Neuronal stem cell (in vitro differentiated cells): ENCODE data around the gene TAOK3.

Source experiments
- DNase-seq: peaks from one replicate; pipeline ENCODE4 v3.0.0-alpha.2; 2013; ENCODE audit warnings: low spot score
- H2AFZ ChIP-seq: one replicate; pipeline ENCODE4 v1.6.1; 2013; ENCODE audit warnings: mild to moderate bottlenecking, low read length, inconsistent platforms
- H2AK5ac ChIP-seq: 2 replicates; pipeline ENCODE4 v1.6.1; 2013; ENCODE audit warnings: low read depth, mild to moderate bottlenecking, inconsistent platforms, low read length, moderate library complexity, mixed read lengths
- H2BK120ac ChIP-seq: 2 replicates; pipeline ENCODE4 v1.6.1; 2013; ENCODE audit warnings: low read depth, mild to moderate bottlenecking, inconsistent platforms, low read length, moderate library complexity, mixed read lengths
- H2BK12ac ChIP-seq: one replicate; pipeline ENCODE4 v1.6.1; 2013; ENCODE audit warnings: low read length, inconsistent platforms
- H2BK15ac ChIP-seq: 2 replicates; pipeline ENCODE4 v1.6.1; 2013; ENCODE audit warnings: mild to moderate bottlenecking, low read length, inconsistent platforms, mixed read lengths
- H2BK5ac ChIP-seq: one replicate; pipeline ENCODE4 v1.6.1; 2013; ENCODE audit warnings: inconsistent platforms, mild to moderate bottlenecking, low read length, moderate library complexity
- H3K14ac ChIP-seq: one replicate; pipeline ENCODE4 v1.6.1; 2013; ENCODE audit warnings: low read length, inconsistent platforms
- H3K18ac ChIP-seq: 2 replicates; pipeline ENCODE4 v1.6.1; 2013; ENCODE audit warnings: low read length, inconsistent platforms
- H3K23ac ChIP-seq: 2 replicates; pipeline ENCODE4 v1.6.1; 2013; ENCODE audit warnings: low read depth, mild to moderate bottlenecking, mixed read lengths, low read length, inconsistent platforms; ENCODE audit not compliant: poor library complexity
- H3K27ac ChIP-seq: replicated peaks from 3 replicates; pipeline ENCODE4 v1.5.1; 2013; ENCODE audit warnings: low read length, inconsistent platforms
- H3K27me3 ChIP-seq, 3 experiments: 2 replicates each; pipeline ENCODE4 v1.6.1; 2013; ENCODE audit warnings: low read length in 3 of 3, mild to moderate bottlenecking in 2 of 3, inconsistent platforms in 1 of 3, low read depth in 1 of 3, mixed read lengths in 1 of 3, moderate library complexity in 1 of 3; ENCODE audit not compliant: control insufficient read depth in 3 of 3, insufficient read depth in 3 of 3
- H3K36me3 ChIP-seq, 2 donors: replicated peaks in 1 of 2; 2 replicates each; pipeline ENCODE4 v1.6.1; 2013; ENCODE audit warnings: low read length in 2 of 2; ENCODE audit not compliant: control insufficient read depth in 2 of 2, insufficient read depth in 2 of 2
- H3K4ac ChIP-seq: 2 replicates; pipeline ENCODE4 v1.6.1; 2013; ENCODE audit warnings: inconsistent platforms, mild to moderate bottlenecking, low read length, moderate library complexity
- H3K4me1 ChIP-seq, 2 donors: 1 replicate in 1 of 2; 2 replicates in 1 of 2; pipeline ENCODE4 v1.6.1; 2013; ENCODE audit warnings: low read length in 2 of 2, low read depth in 1 of 2; ENCODE audit not compliant: control insufficient read depth in 2 of 2, insufficient read depth in 1 of 2
- H3K4me2 ChIP-seq: one replicate; pipeline ENCODE4 v1.6.1; 2013; ENCODE audit warnings: mild to moderate bottlenecking, low read length, inconsistent platforms; ENCODE audit not compliant: insufficient read depth, poor library complexity, severe bottlenecking
- H3K4me3 ChIP-seq, 2 donors: 2 replicates each; pipeline ENCODE4 v1.5.1; 2013; ENCODE audit warnings: low read length in 2 of 2, mild to moderate bottlenecking in 2 of 2, inconsistent platforms in 1 of 2, moderate library complexity in 1 of 2
- H3K79me1 ChIP-seq: one replicate; pipeline ENCODE4 v1.6.1; 2013; ENCODE audit warnings: low read depth, mild to moderate bottlenecking, inconsistent platforms, low read length, moderate library complexity
- H3K9ac ChIP-seq: one replicate; pipeline ENCODE4 v1.6.1; 2013; ENCODE audit warnings: mild to moderate bottlenecking, low read depth, low read length, inconsistent platforms; ENCODE audit not compliant: poor library complexity
- H3K9me3 ChIP-seq, 2 donors: replicated peaks in 1 of 2; 2 replicates each; pipeline versions ENCODE3 to v1.6.1; 2013; ENCODE audit warnings: low read length in 2 of 2, mild to moderate bottlenecking in 2 of 2, inconsistent platforms in 1 of 2, low read depth in 1 of 2, mixed read lengths in 1 of 2, moderate library complexity in 1 of 2; ENCODE audit not compliant: control insufficient read depth in 2 of 2, insufficient read depth in 1 of 2
- H4K8ac ChIP-seq: one replicate; pipeline ENCODE4 v1.6.1; 2013; ENCODE audit warnings: low read depth, mild to moderate bottlenecking, inconsistent platforms, low read length, moderate library complexity
- H4K91ac ChIP-seq: one replicate; pipeline ENCODE4 v1.6.1; 2013; ENCODE audit warnings: low read length, low read depth, mild to moderate bottlenecking, inconsistent platforms; ENCODE audit not compliant: poor library complexity
- WGBS, 2 donors: extraction: QIAGEN DNeasy Blood & Tissue Kit; methylation state at CpG; one replicate each; pipeline ENCODE4 v1.1.7; 2013; ENCODE audit warnings: missing lambda C conversion rate in 2 of 2, mixed read lengths in 1 of 2; ENCODE audit not compliant: insufficient read length in 2 of 2, insufficient replicate concordance in 1 of 2; ENCODE audit errors: extremely low coverage in 2 of 2; 5-methylcytosine and 5-hydroxymethylcytosine counted together

Gene TAOK3

GRCh38 chr12:118120579-118121363, 251.9 kb downstream of the TAOK3 start:
- no peak overlapping the region for H3K4me3 ChIP-seq
- no peak overlapping the region for H3K4me2 ChIP-seq
- no peak overlapping the region for H2BK15ac ChIP-seq
- H3K18ac ChIP-seq: no peak overlapping the region
- no peak overlapping the region for H3K14ac ChIP-seq
- DNase-seq: peak; percentile 36
- H2AK5ac ChIP-seq: no peak overlapping the region
- peak overlapping the region; percentile 75 for H2AFZ ChIP-seq
- H3K9me3 ChIP-seq: no peaks in the 10 kb centered on the region
- H3K4ac ChIP-seq: no peak overlapping the region
- no peak overlapping the region for H2BK120ac ChIP-seq
- H2BK5ac ChIP-seq: no peak overlapping the region
- no peak overlapping the region for H3K23ac ChIP-seq
- peaks cover 0 to 14% of the 10 kb centered on the region in 2 donors for H3K36me3 ChIP-seq
- no peak overlapping the region for H2BK12ac ChIP-seq
- peaks cover 2 to 8% of the 10 kb centered on the region in 2 donors for H3K4me1 ChIP-seq
- H3K79me1 ChIP-seq: peaks cover 1% of the 10 kb centered on the region
- no peaks in the 10 kb centered on the region for H3K27me3 ChIP-seq
- no peak overlapping the region for H4K8ac ChIP-seq
- no peak overlapping the region for H4K91ac ChIP-seq
- WGBS, 2 donors: no CpG with 5 or more reads among the region's 8 CpGs
- H3K27ac ChIP-seq: no peak overlapping the region
- H3K9ac ChIP-seq: no peak overlapping the region

- Histone ChIP-seq H2BK120ac (no peak overlapping the region), H3K14ac (no peak overlapping the region), H4K8ac (no peak overlapping the region), H3K79me1 (peaks cover 1% of the 10 kb centered on the region), H3K23ac (no peak overlapping the region), H3K9ac (no peak overlapping the region), H3K4me1 (peaks cover 2 to 8% of the 10 kb centered on the region in 2 donors), H3K27ac (no peak overlapping the region), H2AK5ac (no peak overlapping the region), H4K91ac (no peak overlapping the region), H3K9me3 (peaks cover 0 to 9% of the 10 kb centered on the region in 2 donors), H3K4me3 (no peak overlapping the region), H2BK5ac (no peak overlapping the region), H3K18ac (no peak overlapping the region), H3K27me3 (no peaks in the 10 kb centered on the region), H2BK15ac (no peak overlapping the region), H2BK12ac (no peak overlapping the region), H3K4me2 (no peak overlapping the region), H2AFZ (no peak overlapping the region), H3K4ac (no peak overlapping the region), H3K36me3 (peaks cover 0 to 22% of the 10 kb centered on the region in 2 donors)
- DNase-seq: no peak
- WGBS, 2 donors: no CpG with 5 or more reads among the region's 10 CpGs
Observed at GRCh38 chr12:118119449-118119879, 253.2 kb downstream of the TAOK3 start.

- H2AK5ac ChIP-seq: no peak overlapping the region
- no peak for DNase-seq
Observed at GRCh38 chr12:118109088-118109487, 263.6 kb downstream of the TAOK3 start.

GRCh38 chr12:118107694-118108093, 265.0 kb downstream of the TAOK3 start:
- H2AFZ ChIP-seq: no peak overlapping the region
- H3K9me3 ChIP-seq: no peaks in the 10 kb centered on the region
- no peak overlapping the region for H2BK120ac ChIP-seq
- no peak overlapping the region for H3K4me2 ChIP-seq
- no peak overlapping the region for H3K27ac ChIP-seq
- no peak overlapping the region for H3K4ac ChIP-seq
- no peaks in the 10 kb centered on the region for H3K79me1 ChIP-seq
- H3K9ac ChIP-seq: no peak overlapping the region
- H3K27me3 ChIP-seq: no peaks in the 10 kb centered on the region
- H2BK15ac ChIP-seq: no peak overlapping the region
- H3K36me3 ChIP-seq: no peaks in the 10 kb centered on the region
- DNase-seq: no peak
- no peak overlapping the region for H4K91ac ChIP-seq
- H3K23ac ChIP-seq: no peak overlapping the region
- H3K4me1 ChIP-seq: no peaks in the 10 kb centered on the region
- H4K8ac ChIP-seq: no peak overlapping the region
- no peak overlapping the region for H2BK5ac ChIP-seq
- no peak overlapping the region for H3K18ac ChIP-seq
- H2BK12ac ChIP-seq: no peak overlapping the region
- no peak overlapping the region for H3K4me3 ChIP-seq
- no CpG with 5 or more reads among the region's 8 CpGs for WGBS, 2 donors
- H2AK5ac ChIP-seq: no peak overlapping the region
- H3K14ac ChIP-seq: no peak overlapping the region

More at GRCh38 chr12:118109088-118109487, 263.6 kb downstream of the TAOK3 start:
- no CpG with 5 or more reads among the region's 1 CpG for WGBS, 2 donors
- Histone ChIP-seq H3K79me1 (no peaks in the 10 kb centered on the region), H3K4me3 (no peak overlapping the region), H3K4me2 (no peak overlapping the region), H2BK15ac (no peak overlapping the region), H3K14ac (no peak overlapping the region), H3K23ac (no peak overlapping the region), H3K4me1 (no peaks in the 10 kb centered on the region), H4K8ac (no peak overlapping the region), H3K27ac (no peak overlapping the region), H4K91ac (no peak overlapping the region), H2AFZ (no peak overlapping the region), H3K27me3 (no peaks in the 10 kb centered on the region), H3K36me3 (no peaks in the 10 kb centered on the region), H2BK12ac (no peak overlapping the region), H2BK5ac (no peak overlapping the region), H2BK120ac (no peak overlapping the region), H3K9ac (no peak overlapping the region), H3K4ac (no peak overlapping the region), H3K18ac (no peak overlapping the region), H3K9me3 (no peaks in the 10 kb centered on the region)
